H1 (cell line): ENCODE measurements around the gene DRD2. TPM values are rescaled to one million over a fixed set of nuclear protein-coding genes. Genes with fewer than 3 reads are reported as not detected.

Experiments
- CTCF ChIA-PET: fragments of 300-600 bp; sonication (Branson Sonifier 250); formaldehyde crosslinking; loops from one replicate; lab custom pipeline; 2021; ENCODE audit not compliant: partially characterized antibody; lab: Charles Lee
- POLR2A ChIA-PET: fragments of 300-600 bp; sonication (Branson Sonifier 250); formaldehyde crosslinking; loops from one replicate; lab custom pipeline; 2021; ENCODE audit warnings: inconsistent platforms; ENCODE audit not compliant: partially characterized antibody; lab: Charles Lee
- DNase-seq, 2 experiments: peaks; one replicate each; pipeline versions ENCODE4 v3.0.0 to v3.0.0-alpha.2; 2010 to 2022; ENCODE audit warnings: low spot score in 2 of 2, low read depth in 1 of 2, mixed read lengths in 1 of 2
- FAIRE-seq: peaks from 2 replicates; lab custom pipeline; 2011; peaks lifted over from hg19 to GRCh38; lab: Jason Lieb, UNC
- H2AFZ ChIP-seq: 2 replicates; pipeline ENCODE4 v1.8.1; 2012; ENCODE audit warnings: low read length, inconsistent platforms
- H2AK5ac ChIP-seq: 2 replicates; pipeline ENCODE4 v1.6.1; 2013; ENCODE audit warnings: low read depth, low read length
- H2BK120ac ChIP-seq: replicated peaks from 2 replicates; pipeline ENCODE3; 2013; ENCODE audit warnings: low read depth, low read length, inconsistent platforms
- H2BK12ac ChIP-seq: 2 replicates; pipeline ENCODE4 v1.6.1; 2013; ENCODE audit warnings: low read depth, low read length
- H2BK15ac ChIP-seq: 2 replicates; pipeline ENCODE4 v1.6.1; 2013; ENCODE audit warnings: low read length
- H2BK20ac ChIP-seq: 2 replicates; pipeline ENCODE4 v1.6.1; 2013; ENCODE audit warnings: low read length
- H2BK5ac ChIP-seq: 2 replicates; pipeline ENCODE4 v1.6.1; 2013; ENCODE audit warnings: low read depth, low read length
- H3K14ac ChIP-seq: 2 replicates; pipeline ENCODE4 v1.6.1; 2013; ENCODE audit warnings: inconsistent platforms; ENCODE audit not compliant: insufficient read length
- H3K18ac ChIP-seq: 2 replicates; pipeline ENCODE4 v1.6.1; 2013; ENCODE audit warnings: low read length; ENCODE audit errors: extremely low read depth
- H3K23ac ChIP-seq: 2 replicates; pipeline ENCODE4 v1.6.1; 2013; ENCODE audit warnings: inconsistent platforms; ENCODE audit not compliant: insufficient read length
- H3K23me2 ChIP-seq: 2 replicates; pipeline ENCODE4 v1.6.1; 2013; ENCODE audit warnings: low read depth, low read length
- H3K27ac ChIP-seq: 2 replicates; pipeline ENCODE4 v1.6.1; 2011; ENCODE audit warnings: low read depth, low read length, inconsistent platforms
- H3K27me3 ChIP-seq, 4 experiments: replicated peaks in 1 of 4; 1 replicate in 1 of 4; 2 replicates in 3 of 4; pipeline versions ENCODE4 v1.6.1 to v1.8.1; 2011 to 2013; ENCODE audit warnings: low read length in 3 of 4, mild to moderate bottlenecking in 3 of 4, inconsistent platforms in 2 of 4, mixed read lengths in 2 of 4, moderate library complexity in 1 of 4; ENCODE audit not compliant: control insufficient read depth in 3 of 4, insufficient read depth in 3 of 4; ENCODE audit errors: extremely low read depth in 1 of 4
- H3K36me3 ChIP-seq, 4 experiments: 2 replicates each; pipeline versions ENCODE4 v1.6.1 to v1.8.1; 2011 to 2013; ENCODE audit warnings: mild to moderate bottlenecking in 4 of 4, low read length in 3 of 4, moderate library complexity in 2 of 4, control low read depth in 1 of 4, inconsistent platforms in 1 of 4; ENCODE audit not compliant: insufficient read depth in 4 of 4, control insufficient read depth in 2 of 4
- H3K4ac ChIP-seq: replicated peaks from 2 replicates; pipeline ENCODE3; 2013; ENCODE audit warnings: low read length, low read depth, mixed read lengths, inconsistent platforms; ENCODE audit not compliant: insufficient read length
- H3K4me1 ChIP-seq, 4 experiments: replicated peaks in 1 of 4; 1 replicate in 1 of 4; 2 replicates in 3 of 4; pipeline versions ENCODE4 v1.6.1 to v1.8.1; 2011 to 2013; ENCODE audit warnings: low read length in 3 of 4, inconsistent platforms in 2 of 4, mixed read lengths in 1 of 4; ENCODE audit not compliant: insufficient read depth in 4 of 4, control insufficient read depth in 3 of 4
- H3K4me2 ChIP-seq, 2 experiments: 2 replicates each; pipeline versions ENCODE4 v1.6.1 to v1.8.1; 2011 to 2013; ENCODE audit warnings: low read depth in 2 of 2, low read length in 2 of 2, control low read depth in 1 of 2, inconsistent platforms in 1 of 2, mild to moderate bottlenecking in 1 of 2; ENCODE audit not compliant: insufficient read depth in 1 of 2
- H3K4me3 ChIP-seq, 4 experiments: fragments of 200-600, 300-600 bp in 1 of 4; sonication (generic), shearing (Covaris generic), sonication (Bioruptor Twin) in 1 of 4; 2 replicates each; pipeline versions ENCODE4 v1.5.1 to v1.8.1; 2011 to 2016; ENCODE audit warnings: low read length in 4 of 4, low read depth in 3 of 4, control low read depth in 2 of 4, inconsistent platforms in 2 of 4, mild to moderate bottlenecking in 2 of 4, mixed read lengths in 1 of 4, moderate library complexity in 1 of 4; ENCODE audit not compliant: insufficient read depth in 2 of 4; ENCODE audit errors: extremely low read depth in 1 of 4
- H3K56ac ChIP-seq: replicated peaks from 2 replicates; pipeline ENCODE3; 2013; ENCODE audit warnings: low read depth, mild to moderate bottlenecking, mixed read lengths, low read length, inconsistent platforms; ENCODE audit not compliant: insufficient read length
- H3K79me1 ChIP-seq: 2 replicates; pipeline ENCODE4 v1.6.1; 2013; ENCODE audit warnings: low read depth, low read length, control low read depth
- H3K79me2 ChIP-seq, 2 experiments: 2 replicates each; pipeline versions ENCODE4 v1.6.1 to v1.8.1; 2012 to 2013; ENCODE audit warnings: low read length in 2 of 2, mild to moderate bottlenecking in 2 of 2, inconsistent platforms in 1 of 2; ENCODE audit not compliant: insufficient read depth in 2 of 2, control insufficient read depth in 1 of 2
- H3K9ac ChIP-seq, 4 experiments: replicated peaks in 1 of 4; 1 replicate in 1 of 4; 2 replicates in 3 of 4; pipeline versions ENCODE4 v1.6.1 to v1.8.1; 2011 to 2013; ENCODE audit warnings: low read depth in 3 of 4, low read length in 3 of 4, control low read depth in 2 of 4, mild to moderate bottlenecking in 2 of 4, moderate library complexity in 2 of 4, inconsistent platforms in 1 of 4; ENCODE audit errors: extremely low read depth in 1 of 4
- H3K9me3 ChIP-seq, 2 experiments: 2 replicates each; pipeline versions ENCODE4 v1.6.1 to v1.8.1; 2012 to 2013; ENCODE audit warnings: mild to moderate bottlenecking in 2 of 2, moderate library complexity in 2 of 2, control low read depth in 1 of 2, inconsistent platforms in 1 of 2, low read depth in 1 of 2, low read length in 1 of 2, mixed read lengths in 1 of 2; ENCODE audit not compliant: insufficient read depth in 2 of 2
- H4K20me1 ChIP-seq, 2 experiments: replicated peaks in 1 of 2; 2 replicates each; pipeline versions ENCODE3 to v1.8.1; 2011 to 2013; ENCODE audit warnings: inconsistent platforms in 2 of 2, low read length in 2 of 2, mild to moderate bottlenecking in 1 of 2; ENCODE audit not compliant: insufficient read depth in 2 of 2, control insufficient read depth in 1 of 2
- H4K5ac ChIP-seq: 2 replicates; pipeline ENCODE4 v1.6.1; 2013; ENCODE audit warnings: low read length, low read depth, mixed read lengths, inconsistent platforms; ENCODE audit not compliant: insufficient read length
- H4K8ac ChIP-seq: 2 replicates; pipeline ENCODE4 v1.8.0; 2013; ENCODE audit warnings: mild to moderate bottlenecking, moderate library complexity, low read length, inconsistent platforms; ENCODE audit not compliant: insufficient read depth; ENCODE audit errors: extremely low read depth
- H4K91ac ChIP-seq: replicated peaks from 2 replicates; pipeline ENCODE3; 2013; ENCODE audit warnings: low read length, mixed read lengths, inconsistent platforms; ENCODE audit not compliant: insufficient read length
- CHD1 ChIP-seq: IDR thresholded peaks from 2 replicates; pipeline ENCODE4 v1.6.1; 2012; ENCODE audit warnings: low read depth, low read length, improper control_type of control experiment
- EZH2 ChIP-seq: fragments of 200-600 bp; sonication (generic); IDR thresholded peaks from 2 replicates; pipeline ENCODE4 v1.7.1; 2012; ENCODE audit warnings: low read depth, mild to moderate bottlenecking, moderate library complexity, low read length, inconsistent platforms; ENCODE audit not compliant: severe bottlenecking
- GTF2F1 ChIP-seq: IDR thresholded peaks from 2 replicates; pipeline ENCODE4 v1.6.1; 2012; ENCODE audit warnings: low read depth, low read length, improper control_type of control experiment, borderline replicate concordance
- KDM4A ChIP-seq: IDR thresholded peaks from one replicate; pipeline ENCODE4 v1.7.1; 2012; ENCODE audit warnings: low read depth, mild to moderate bottlenecking, moderate library complexity, low read length, inconsistent platforms; ENCODE audit not compliant: severe bottlenecking
- RBBP5 ChIP-seq: IDR thresholded peaks from 2 replicates; pipeline ENCODE4 v1.7.1; 2012; ENCODE audit warnings: low read depth, mild to moderate bottlenecking, inconsistent platforms, low read length, moderate library complexity, borderline replicate concordance
- RFX5 ChIP-seq: IDR thresholded peaks from 2 replicates; pipeline ENCODE4 v1.6.1; 2011; ENCODE audit warnings: low read depth, low read length, improper control_type of control experiment, borderline replicate concordance
- SIX5 ChIP-seq: IDR thresholded peaks from 2 replicates; pipeline ENCODE4 v1.6.1; 2011; ENCODE audit warnings: mild to moderate bottlenecking, low read depth, low read length
- TAF1 ChIP-seq: IDR thresholded peaks from 2 replicates; pipeline ENCODE4 v1.6.1; 2011; ENCODE audit warnings: mild to moderate bottlenecking, low read depth, low read length
- ZNF274 ChIP-seq: IDR thresholded peaks from 2 replicates; pipeline ENCODE4 v1.7.0; 2012; ENCODE audit warnings: low read length, borderline replicate concordance; ENCODE audit errors: extremely low read depth
- WGBS, 2 experiments: shearing (Covaris generic) in 1 of 2; methylation state at CpG; one replicate each; pipeline versions ENCODE4 v1.1.6 to v1.1.7; 2013 to 2015; ENCODE audit warnings: low lambda C conversion rate in 2 of 2, mixed read lengths in 2 of 2, inconsistent platforms in 1 of 2, low coverage in 1 of 2, missing lambda C conversion rate in 1 of 2; ENCODE audit not compliant: insufficient replicate concordance in 2 of 2, insufficient coverage in 1 of 2, insufficient read length in 1 of 2; ENCODE audit errors: extremely low coverage in 1 of 2, missing lambda C conversion rate in 1 of 2; 5-methylcytosine and 5-hydroxymethylcytosine counted together
- polyA plus RNA-seq, 7 experiments: library from polyadenylated mRNA; depleted of rRNA in 3 of 7; stranded (reverse) in 5 of 7; unstranded in 2 of 7; fragments of >200 nt in 5 of 7; fragments of 200-250 nt in 2 of 7; gene quantifications; 1 replicate in 5 of 7; 2 replicates in 1 of 7; 4 replicates in 1 of 7; pipeline versions ENCODE4 v1.2.1 to v1.2.3, GENCODE V29; 2011 to 2013; ENCODE audit warnings: missing spikeins in 2 of 7, mixed read lengths in 2 of 7
- total RNA-seq: library from RNA; stranded (reverse); fragmentation: NEBNext Ultra II Directional; extraction: Animal tissue kit (Norgen Biotek cat#: 25700); gene quantifications from 2 replicates; pipeline ENCODE4 v1.2.1, GENCODE V29; 2021
- TF ChIP-seq, protein P1 (sequence below): IDR thresholded peaks from 2 replicates; pipeline ENCODE4 v1.6.1; 2012; ENCODE audit warnings: inconsistent platforms

Gene DRD2
- total and polyA plus RNA-seq, 2 of the 8 experiments (the other 6 are each of a cell fraction or from before 2014, with no cell fraction given) = 0.26 to 0.41 TPM

DNA sequence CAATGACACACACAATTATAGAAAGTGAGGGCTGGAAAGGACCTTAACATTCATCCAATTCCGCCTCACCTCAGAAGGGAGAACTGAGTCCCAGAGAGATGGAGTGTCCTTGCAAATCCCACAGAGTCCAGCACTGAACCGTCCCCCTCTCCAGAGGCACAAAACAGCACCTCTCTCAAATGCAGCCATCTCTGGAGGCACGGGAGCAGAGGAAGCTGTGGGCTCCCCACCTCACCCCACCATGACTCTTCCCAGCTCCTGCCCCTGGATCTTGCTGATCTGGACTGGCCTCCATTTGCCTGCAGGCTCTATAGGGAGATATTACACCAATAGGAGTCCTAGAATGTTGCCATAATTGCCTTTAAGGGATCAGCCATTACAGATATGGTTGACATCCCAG is 1.4 kb upstream of the DRD2 start:
- FAIRE-seq = no peak
- Histone ChIP-seq H4K20me1 (peaks cover 3 to 5% of the 10 kb centered on the region in 2 experiments), H3K23ac (no peak overlapping the region), H3K9me3 (no peaks in the 10 kb centered on the region), H3K14ac (no peak overlapping the region), H3K79me2 (no peaks in the 10 kb centered on the region)
- TF ChIP-seq GTF2F1 = no peak
- no peak for TF ChIP-seq CHD1
- TF ChIP-seq ZNF274 = no peak
- TF ChIP-seq EZH2 = no peak
- TF ChIP-seq KDM4A = no peak
- no peak for TF ChIP-seq TAF1
- no peak for TF ChIP-seq SIX5
- TF ChIP-seq RFX5 = no peak
- TF ChIP-seq RBBP5 = no peak
- TF ChIP-seq, protein P1, sequence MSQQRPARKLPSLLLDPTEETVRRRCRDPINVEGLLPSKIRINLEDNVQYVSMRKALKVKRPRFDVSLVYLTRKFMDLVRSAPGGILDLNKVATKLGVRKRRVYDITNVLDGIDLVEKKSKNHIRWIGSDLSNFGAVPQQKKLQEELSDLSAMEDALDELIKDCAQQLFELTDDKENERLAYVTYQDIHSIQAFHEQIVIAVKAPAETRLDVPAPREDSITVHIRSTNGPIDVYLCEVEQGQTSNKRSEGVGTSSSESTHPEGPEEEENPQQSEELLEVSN = no peak
- TF ChIP-seq, all 59 proteins: peak for 0
- 81% methylated on average over 3 of the region's 3 CpGs; no CpG with 5 or more reads in 1 of the 2 experiments for WGBS, 2 experiments
- Histone ChIP-seq H3K4me3 (no peak overlapping the region), H4K5ac (no peak overlapping the region), H2AK5ac (no peak overlapping the region), H3K23me2 (peaks cover 8% of the 10 kb centered on the region; the same call in 1 of the 2 replicates), H3K4ac (no peak overlapping the region), H3K4me1 (peaks cover 0 to 9% (median 3%) of the 10 kb centered on the region in 4 experiments; a peak in 6 of 7 replicates), H4K8ac (no peak overlapping the region), H4K91ac (no peak overlapping the region), H3K27me3 (peaks cover 7 to 29% (median 22%) of the 10 kb centered on the region in 4 experiments), H3K27ac (no peak overlapping the region), H3K56ac (no peak overlapping the region), H2BK20ac (no peak overlapping the region), H3K36me3 (no peaks in the 10 kb centered on the region), H2AFZ (no peak overlapping the region), H3K79me1 (no peaks in the 10 kb centered on the region), H2BK5ac (no peak overlapping the region), H3K18ac (no peak overlapping the region), H3K9ac (no peak overlapping the region), H2BK15ac (no peak overlapping the region), H3K4me2 (no peak overlapping the region; a peak in 1 of 4 replicates), H2BK12ac (no peak overlapping the region), H2BK120ac (no peak overlapping the region)
- DNase-seq = no peak
- ChIA-PET POLR2A (interaction anchor here (0.7 kb wide), 1 partner anchor 19 kb away, joined by 3 read pairs; no protein-coding TSS in a partner anchor), CTCF (interaction anchor here (0.6 to 2.1 kb wide), 18 partner anchors 17 to 254 kb away, joined by 3 to 7 read pairs (median 4); no protein-coding TSS in a partner anchor)
